Mammary epithelial cell (primary cell): ENCODE data around the gene TRIM61.

Experiments
- EZH2 ChIP-seq: IDR thresholded peaks from 2 replicates; pipeline ENCODE4 v1.6.1; 2012; ENCODE audit warnings: low read length, inconsistent platforms, borderline replicate concordance
- TF ChIP-seq, protein P1 (sequence below), 2 donors: IDR thresholded peaks in 1 of 2; conservative IDR thresholded peaks in 1 of 2; 2 replicates each; pipeline ENCODE4 v1.5.1; 2011 to 2012; ENCODE audit warnings: inconsistent platforms in 2 of 2, low read length in 2 of 2, mild to moderate bottlenecking in 2 of 2, control low read depth in 1 of 2, low read depth in 1 of 2; ENCODE audit not compliant: insufficient read depth in 1 of 2; ENCODE audit errors: extremely low read depth in 1 of 2

DNA sequence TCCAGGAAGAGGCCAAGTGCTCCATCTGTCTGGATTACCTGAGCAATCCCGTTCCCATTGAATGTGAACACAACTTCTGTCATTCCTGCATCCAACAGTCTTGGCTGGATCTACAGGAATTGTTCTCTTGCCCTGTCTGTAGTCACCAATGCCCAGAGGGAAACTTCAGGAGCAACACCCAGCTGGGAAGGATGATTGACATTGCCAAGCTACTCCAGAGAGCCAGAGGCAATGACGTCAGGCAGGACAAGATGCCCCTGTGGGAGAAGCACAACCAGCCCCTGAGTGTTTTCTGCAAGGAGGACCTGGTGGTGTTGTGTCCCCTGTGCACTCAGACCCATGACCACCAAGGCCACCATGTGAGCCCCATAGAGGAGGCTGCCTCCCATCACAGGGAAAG, 33.0 kb upstream of the TRIM61 start:
- TF ChIP-seq, protein P1, sequence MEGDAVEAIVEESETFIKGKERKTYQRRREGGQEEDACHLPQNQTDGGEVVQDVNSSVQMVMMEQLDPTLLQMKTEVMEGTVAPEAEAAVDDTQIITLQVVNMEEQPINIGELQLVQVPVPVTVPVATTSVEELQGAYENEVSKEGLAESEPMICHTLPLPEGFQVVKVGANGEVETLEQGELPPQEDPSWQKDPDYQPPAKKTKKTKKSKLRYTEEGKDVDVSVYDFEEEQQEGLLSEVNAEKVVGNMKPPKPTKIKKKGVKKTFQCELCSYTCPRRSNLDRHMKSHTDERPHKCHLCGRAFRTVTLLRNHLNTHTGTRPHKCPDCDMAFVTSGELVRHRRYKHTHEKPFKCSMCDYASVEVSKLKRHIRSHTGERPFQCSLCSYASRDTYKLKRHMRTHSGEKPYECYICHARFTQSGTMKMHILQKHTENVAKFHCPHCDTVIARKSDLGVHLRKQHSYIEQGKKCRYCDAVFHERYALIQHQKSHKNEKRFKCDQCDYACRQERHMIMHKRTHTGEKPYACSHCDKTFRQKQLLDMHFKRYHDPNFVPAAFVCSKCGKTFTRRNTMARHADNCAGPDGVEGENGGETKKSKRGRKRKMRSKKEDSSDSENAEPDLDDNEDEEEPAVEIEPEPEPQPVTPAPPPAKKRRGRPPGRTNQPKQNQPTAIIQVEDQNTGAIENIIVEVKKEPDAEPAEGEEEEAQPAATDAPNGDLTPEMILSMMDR (conservative IDR thresholded peaks at IDR 0.05 in 1 of 2, IDR thresholded peaks at IDR 0.05 in 1 of 2; ENCODE audit: extremely low read depth in 1 of 2, insufficient read depth in 1 of 2, low read depth in 1 of 2, low read length in 2 of 2) = no peak
- TF ChIP-seq EZH2 = no peak
